Stimulated activated naive CD8-positive, alpha-beta T cell treated with anti-CD3 and anti-CD28 coated beads, Interleukin-15, amount 100 ng/mL, for 72 hours (primary cell): ENCODE data around the gene MTHFR.

Experiments used
- ATAC-seq: fragments of 150-1000 bp; cut with Tn5 transposase; 2 replicates; pipeline ENCODE4 v1.10.0; 2021; ENCODE audit warnings: mild to moderate bottlenecking, moderate library complexity
- DNase-seq, 2 donors: peaks; one replicate each; pipeline ENCODE4 v3.0.0; 2021 to 2022
- H3K27ac Mint-ChIP-seq, 2 donors: one replicate each; pipeline ENCODE4 v1.8.0; 2022; ENCODE audit warnings: mild to moderate bottlenecking in 2 of 2, mixed read lengths in 2 of 2, moderate library complexity in 2 of 2
- H3K27me3 Mint-ChIP-seq: one replicate; pipeline ENCODE4 v1.8.0; 2022; ENCODE audit warnings: mixed read lengths
- H3K4me1 Mint-ChIP-seq: one replicate; pipeline ENCODE4 v1.8.0; 2022; ENCODE audit warnings: mild to moderate bottlenecking, mixed read lengths
- H3K4me3 Mint-ChIP-seq, 2 donors: one replicate each; pipeline ENCODE4 v1.8.0; 2022; ENCODE audit warnings: mild to moderate bottlenecking in 2 of 2, mixed read lengths in 2 of 2, moderate library complexity in 1 of 2
- H3K9me3 Mint-ChIP-seq, 2 donors: one replicate each; pipeline ENCODE4 v1.8.0; 2022; ENCODE audit warnings: mixed read lengths in 2 of 2

MTHFR gene

GRCh38 chr1:11746092-11746491, 59.7 kb downstream of the MTHFR start:
- H3K9me3 Mint-ChIP-seq = no peaks in the 10 kb centered on the region
- DNase-seq = no peak
- H3K4me3 Mint-ChIP-seq = no peak overlapping the region
- H3K27me3 Mint-ChIP-seq = no peaks in the 10 kb centered on the region
- no peak for ATAC-seq
- H3K4me1 Mint-ChIP-seq = peaks cover 41% of the 10 kb centered on the region
- no peak overlapping the region for H3K27ac Mint-ChIP-seq

GRCh38 chr1:11744287-11744686, 61.5 kb downstream of the MTHFR start:
- ATAC-seq (no peak), DNase-seq (no peak)
- Mint-ChIP-seq H3K27me3 (no peaks in the 10 kb centered on the region), H3K4me3 (no peak overlapping the region), H3K9me3 (no peaks in the 10 kb centered on the region), H3K4me1 (peaks cover 57% of the 10 kb centered on the region), H3K27ac (no peak overlapping the region)

- H3K4me1 Mint-ChIP-seq = peaks cover 68% of the 10 kb centered on the region
- no peaks in the 10 kb centered on the region for H3K9me3 Mint-ChIP-seq
- DNase-seq (no peak), ATAC-seq (no peak)
- no peaks in the 10 kb centered on the region for H3K27me3 Mint-ChIP-seq
- no peak overlapping the region for H3K27ac Mint-ChIP-seq
- peak overlapping the region; percentile 1 to 25 for H3K4me3 Mint-ChIP-seq
Observed at GRCh38 chr1:11741919-11742558, 63.7 kb downstream of the MTHFR start.

GRCh38 chr1:11741482-11741881, 64.3 kb downstream of the MTHFR start:
- peaks cover 73% of the 10 kb centered on the region for H3K4me1 Mint-ChIP-seq

GRCh38 chr1:11740258-11741192, 65.2 kb downstream of the MTHFR start:
- ATAC-seq = peak; percentile 73
- H3K9me3 Mint-ChIP-seq = no peaks in the 10 kb centered on the region
- no peak overlapping the region for H3K27ac Mint-ChIP-seq
- H3K4me1 Mint-ChIP-seq = peaks cover 76% of the 10 kb centered on the region
- H3K27me3 Mint-ChIP-seq = no peaks in the 10 kb centered on the region
- H3K4me3 Mint-ChIP-seq = peak overlapping the region; percentile 66 to 67
- DNase-seq = peak in 1 of 2 donors; percentile 53

More at GRCh38 chr1:11741482-11741881, 64.3 kb downstream of the MTHFR start:
- H3K4me3 Mint-ChIP-seq = peak overlapping the region in 1 of 2 donors; percentile 67
- H3K27me3 Mint-ChIP-seq = no peaks in the 10 kb centered on the region
- H3K9me3 Mint-ChIP-seq = no peaks in the 10 kb centered on the region
- no peak for DNase-seq
- no peak overlapping the region for H3K27ac Mint-ChIP-seq
- ATAC-seq = no peak

GRCh38 chr1:11738783-11739182, 67.0 kb downstream of the MTHFR start:
- no peak for DNase-seq
- H3K27me3 Mint-ChIP-seq = no peaks in the 10 kb centered on the region
- no peak for ATAC-seq
- H3K27ac Mint-ChIP-seq = no peak overlapping the region
- no peaks in the 10 kb centered on the region for H3K9me3 Mint-ChIP-seq
- no peak overlapping the region for H3K4me3 Mint-ChIP-seq
- peaks cover 75% of the 10 kb centered on the region for H3K4me1 Mint-ChIP-seq

- Mint-ChIP-seq H3K4me1 (peaks cover 81% of the 10 kb centered on the region), H3K27me3 (no peaks in the 10 kb centered on the region), H3K9me3 (no peaks in the 10 kb centered on the region), H3K4me3 (no peak overlapping the region), H3K27ac (peak overlapping the region in 1 of 2 donors; percentile 21)
- DNase-seq (no peak), ATAC-seq (no peak)
Observed at GRCh38 chr1:11738096-11738495, 67.7 kb downstream of the MTHFR start.

GRCh38 chr1:11736746-11737639, 68.8 kb downstream of the MTHFR start:
- Mint-ChIP-seq H3K4me1 (peaks cover 79% of the 10 kb centered on the region), H3K9me3 (no peaks in the 10 kb centered on the region), H3K4me3 (peak overlapping the region; percentile 94 to 95), H3K27ac (peak overlapping the region; percentile 22 to 40), H3K27me3 (no peaks in the 10 kb centered on the region)
- DNase-seq (peak; percentile 30 to 48), ATAC-seq (peak; percentile 72)

GRCh38 chr1:11735854-11736745, 69.7 kb downstream of the MTHFR start, which contains the start of gene AGTRAP:
AGTRAP (plus strand) TSS chr1:11736136; CDS start chr1:11736209, 73 bp downstream.
- ATAC-seq = peak; percentile 82

More at GRCh38 chr1:11735854-11736745, 69.7 kb downstream of the MTHFR start, which contains the start of gene AGTRAP:
- H3K4me3 Mint-ChIP-seq = peak within 1 kb of the TSS; percentile 94 to 95
- H3K27me3 Mint-ChIP-seq = no peaks in the 10 kb centered on the region
- peaks cover 79% of the 10 kb centered on the region for H3K4me1 Mint-ChIP-seq
- peak within 1 kb of the TSS; percentile 98 for H3K27ac Mint-ChIP-seq
- peak; percentile 75 to 90 for DNase-seq
- H3K9me3 Mint-ChIP-seq = no peaks in the 10 kb centered on the region
